HUES64 (cell line): ENCODE measurements around the gene RNASE9.

Experiments used
- H3K27ac ChIP-seq: 2 replicates; pipeline ENCODE4 v1.7.0; 2013; ENCODE audit warnings: low read depth, low read length, inconsistent platforms
- H3K27me3 ChIP-seq: 2 replicates; pipeline ENCODE4 v1.6.1; 2013; ENCODE audit warnings: mild to moderate bottlenecking, low read length; ENCODE audit not compliant: insufficient read depth
- H3K36me3 ChIP-seq: 2 replicates; pipeline ENCODE4 v1.6.1; 2013; ENCODE audit warnings: mild to moderate bottlenecking, low read length; ENCODE audit not compliant: insufficient read depth
- H3K4me1 ChIP-seq: 2 replicates; pipeline ENCODE4 v1.6.1; 2013; ENCODE audit warnings: mild to moderate bottlenecking, low read length, moderate library complexity; ENCODE audit not compliant: insufficient read depth
- H3K4me3 ChIP-seq: 2 replicates; pipeline ENCODE4 v1.5.1; 2013; ENCODE audit warnings: mild to moderate bottlenecking, low read length, moderate library complexity
- H3K9ac ChIP-seq: 2 replicates; pipeline ENCODE4 v1.6.1; 2013; ENCODE audit warnings: mild to moderate bottlenecking, low read depth, low read length
- H3K9me3 ChIP-seq: 2 replicates; pipeline ENCODE4 v1.6.1; 2013; ENCODE audit warnings: low read depth, low read length; ENCODE audit not compliant: insufficient read depth
- WGBS: fragments of 150-250, 120-280 bp; methylation state at CpG from one replicate; pipeline ENCODE4 v1.1.7; 2013; ENCODE audit warnings: missing lambda C conversion rate; 5-methylcytosine and 5-hydroxymethylcytosine counted together

RNASE9 gene

DNA sequence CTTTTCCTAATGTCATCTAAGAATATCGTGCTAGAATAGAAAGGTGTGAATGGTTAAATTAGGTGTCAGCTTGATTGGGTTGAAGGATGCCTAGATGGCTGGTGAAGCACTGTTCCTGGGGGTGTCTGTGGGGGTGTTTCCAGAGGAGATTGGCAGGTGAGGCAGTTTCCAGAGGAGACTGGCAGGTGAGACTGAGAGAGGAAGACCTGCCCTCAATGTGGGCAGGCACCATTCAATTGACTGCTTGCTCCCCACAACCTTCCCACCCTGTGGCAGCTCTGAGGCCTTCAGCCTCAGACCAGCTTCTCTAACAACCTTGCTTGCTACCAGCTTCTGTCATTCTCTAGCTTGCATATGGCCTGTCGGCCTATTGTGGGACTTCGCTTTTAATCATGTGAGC, 9.2 kb downstream of the RNASE9 start:
- 87% methylated on average over 3 of the region's 3 CpGs for WGBS
- Histone ChIP-seq H3K27me3 (no peaks in the 10 kb centered on the region), H3K9ac (no peak overlapping the region), H3K4me3 (no peak overlapping the region), H3K9me3 (no peaks in the 10 kb centered on the region), H3K27ac (no peak overlapping the region), H3K36me3 (no peaks in the 10 kb centered on the region), H3K4me1 (no peaks in the 10 kb centered on the region)

DNA sequence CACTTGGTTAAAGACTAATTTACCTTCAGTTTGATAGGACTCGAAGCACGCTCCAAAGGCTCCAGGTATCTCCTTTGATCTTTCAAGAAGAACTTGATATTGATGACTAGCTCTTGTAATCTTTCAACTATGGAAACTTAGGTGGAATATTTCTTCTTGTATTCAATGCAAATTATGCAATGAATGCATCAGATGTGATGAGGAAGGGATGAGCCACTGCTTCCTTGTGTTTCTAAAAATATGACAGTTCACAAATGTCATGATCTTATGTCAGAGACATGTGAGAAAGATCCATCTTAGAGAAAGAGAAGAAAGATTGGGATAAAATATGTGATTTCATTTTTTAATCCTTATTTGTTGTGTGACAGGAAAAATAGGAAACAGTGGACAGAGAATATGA, 9.9 kb downstream of the RNASE9 start:
- Histone ChIP-seq H3K4me1 (no peaks in the 10 kb centered on the region), H3K4me3 (no peak overlapping the region), H3K36me3 (no peaks in the 10 kb centered on the region), H3K27me3 (no peaks in the 10 kb centered on the region), H3K9ac (no peak overlapping the region), H3K27ac (no peak overlapping the region), H3K9me3 (no peaks in the 10 kb centered on the region)
- WGBS = 100% methylated on average over 2 of the region's 2 CpGs

DNA sequence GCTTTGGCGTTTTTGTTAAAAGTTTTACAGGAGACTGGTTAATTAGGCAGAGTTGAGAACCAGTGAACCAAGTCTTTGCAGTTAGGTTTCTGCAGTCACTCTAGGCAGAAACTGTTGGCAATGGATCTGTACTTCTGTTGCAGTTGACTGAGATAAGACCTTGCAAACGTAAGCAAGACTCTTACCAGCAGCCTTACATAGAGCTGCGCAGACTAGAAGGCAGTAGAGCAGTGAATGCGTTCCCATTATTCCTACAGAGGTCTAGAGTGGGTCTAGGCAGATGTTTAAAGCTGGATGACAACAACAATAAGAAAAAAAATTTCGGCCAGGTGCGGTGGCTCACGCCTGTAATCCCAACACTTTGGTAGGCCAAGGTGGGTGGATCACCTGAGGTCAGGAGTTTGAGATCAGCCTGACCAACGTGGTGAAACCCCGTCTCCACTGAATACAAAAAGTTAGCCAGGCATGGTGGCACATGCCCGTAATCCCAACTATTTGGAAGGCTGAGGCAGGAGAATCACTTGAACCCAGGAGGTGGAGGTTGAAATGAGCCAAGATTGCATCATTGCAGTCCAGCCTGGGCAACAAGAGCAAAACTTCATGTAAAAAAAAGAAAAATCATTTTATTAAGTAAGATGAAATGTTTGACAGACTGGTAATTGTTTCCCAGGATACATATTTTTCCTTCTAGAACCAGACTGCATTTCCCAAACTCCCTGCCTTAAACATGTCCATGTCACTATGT, 12.3 kb downstream of the RNASE9 start:
- WGBS = 94% methylated on average over 10 of the region's 10 CpGs
- Histone ChIP-seq H3K4me1 (no peaks in the 10 kb centered on the region), H3K36me3 (no peaks in the 10 kb centered on the region), H3K9ac (no peak overlapping the region), H3K9me3 (no peaks in the 10 kb centered on the region), H3K27ac (no peak overlapping the region), H3K4me3 (no peak overlapping the region), H3K27me3 (no peaks in the 10 kb centered on the region)

DNA sequence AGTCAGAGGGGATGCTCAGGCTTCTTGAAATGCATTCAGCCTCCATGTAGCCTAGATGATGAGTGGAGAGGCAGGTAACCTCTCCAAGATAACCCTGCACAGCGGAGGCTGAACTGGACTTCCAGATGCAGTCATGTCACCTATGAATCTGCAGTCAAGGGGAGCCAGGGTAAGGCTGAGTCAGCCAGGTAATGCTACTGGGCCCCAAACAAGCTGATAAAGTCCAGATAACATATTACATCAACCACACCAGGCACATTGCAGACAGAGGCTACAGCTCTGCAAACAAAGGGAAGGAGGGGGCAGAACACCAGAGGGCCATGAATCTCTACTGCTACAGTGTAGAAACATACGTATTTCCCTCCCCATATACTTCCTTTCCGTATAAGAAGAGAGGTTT, 14.0 kb downstream of the RNASE9 start:
- H3K9ac ChIP-seq = no peak overlapping the region
- no peak overlapping the region for H3K27ac ChIP-seq
- H3K4me3 ChIP-seq = no peak overlapping the region
- 89% methylated on average over 1 of the region's 3 CpGs for WGBS
- H3K9me3 ChIP-seq = no peaks in the 10 kb centered on the region
- no peaks in the 10 kb centered on the region for H3K27me3 ChIP-seq
- no peaks in the 10 kb centered on the region for H3K4me1 ChIP-seq
- H3K36me3 ChIP-seq = no peaks in the 10 kb centered on the region

DNA sequence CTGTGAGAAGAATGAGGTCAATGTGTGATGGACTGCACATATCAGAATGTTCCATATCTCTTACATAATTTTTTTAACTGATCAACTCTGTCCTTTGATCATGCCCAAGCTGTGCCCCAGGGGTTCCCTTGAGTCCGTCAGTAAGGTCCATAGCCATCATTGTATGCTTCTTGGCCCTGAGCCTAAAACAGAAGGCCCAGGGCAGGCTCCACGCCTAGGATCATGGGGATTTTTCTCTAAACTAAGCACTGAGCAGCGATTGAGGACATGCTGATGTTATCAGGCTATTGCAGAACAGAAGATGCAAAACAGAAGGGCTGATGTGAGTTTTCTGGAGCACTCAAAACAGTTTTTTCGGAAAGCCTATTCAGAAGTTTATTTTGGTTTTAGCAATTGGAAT, 20.9 kb downstream of the RNASE9 start:
- Histone ChIP-seq H3K4me3 (no peak overlapping the region), H3K27ac (no peak overlapping the region), H3K27me3 (no peaks in the 10 kb centered on the region), H3K9ac (no peak overlapping the region), H3K36me3 (no peaks in the 10 kb centered on the region), H3K4me1 (no peaks in the 10 kb centered on the region), H3K9me3 (no peaks in the 10 kb centered on the region)
- WGBS = 90% methylated on average over 4 of the region's 4 CpGs

DNA sequence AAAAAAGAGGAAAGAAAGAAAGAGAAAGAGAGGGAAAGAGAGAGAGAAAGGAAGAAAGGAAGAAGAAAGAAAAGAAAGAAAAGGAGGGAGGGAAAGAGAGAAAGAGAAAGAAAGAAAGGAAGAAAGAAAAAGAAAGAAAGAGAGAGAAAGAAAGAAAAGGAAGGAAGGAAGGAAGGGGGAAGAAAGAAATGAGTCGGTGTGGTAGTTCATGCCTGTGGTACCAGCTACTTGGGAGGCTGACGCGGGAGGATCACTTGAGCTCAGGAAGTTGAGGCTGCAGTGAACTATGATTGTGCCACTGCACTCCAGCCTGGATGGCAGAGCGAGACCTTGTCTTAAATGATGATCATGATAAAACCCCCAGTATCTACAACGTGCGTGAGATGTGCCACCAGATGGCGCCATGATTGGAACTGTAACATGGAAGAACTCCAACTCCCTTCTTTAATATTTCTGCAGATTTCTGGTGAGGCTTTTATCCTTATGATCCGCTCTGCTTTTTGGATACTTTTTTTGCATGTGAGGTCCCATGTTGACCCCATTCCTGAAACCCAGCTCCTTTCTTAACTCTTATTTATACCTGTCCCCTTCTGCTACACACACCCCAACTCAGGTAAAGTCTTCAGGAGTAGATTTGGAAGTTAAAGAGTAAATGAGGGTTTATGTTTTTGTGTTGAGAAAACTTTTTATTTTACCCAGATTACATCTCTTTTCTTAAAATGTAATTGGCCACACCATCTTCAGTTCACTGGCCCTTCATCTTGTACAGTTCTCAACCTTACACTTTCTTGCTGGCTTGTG, 29.9 kb downstream of the RNASE9 start:
- Histone ChIP-seq H3K9me3 (no peaks in the 10 kb centered on the region), H3K4me3 (no peak overlapping the region), H3K27me3 (no peaks in the 10 kb centered on the region), H3K27ac (no peak overlapping the region), H3K36me3 (no peaks in the 10 kb centered on the region), H3K9ac (no peak overlapping the region), H3K4me1 (no peaks in the 10 kb centered on the region)
- WGBS = 33% methylated on average over 8 of the region's 8 CpGs

DNA sequence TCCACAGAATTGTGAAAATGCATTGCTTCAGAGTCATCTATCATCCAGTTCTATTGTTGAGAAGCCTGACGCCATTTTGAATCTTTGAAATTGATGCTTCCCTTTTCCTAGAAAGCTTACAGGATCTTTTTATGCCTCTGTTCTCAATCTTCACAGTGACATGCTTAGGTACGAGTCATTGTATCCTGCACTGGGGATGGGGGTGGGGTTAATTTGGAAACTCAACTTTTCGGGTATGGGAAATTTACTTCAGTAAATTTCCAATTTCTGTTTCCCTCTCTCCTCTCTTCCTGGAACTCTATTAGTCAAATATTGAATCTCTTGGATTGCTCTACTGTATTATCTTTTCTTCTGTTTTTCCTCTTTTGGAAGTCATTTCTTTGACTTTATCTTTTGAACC, 31.0 kb downstream of the RNASE9 start:
- 94% methylated on average over 1 of the region's 3 CpGs for WGBS
- H3K4me1 ChIP-seq = no peaks in the 10 kb centered on the region
- H3K4me3 ChIP-seq = no peak overlapping the region

DNA sequence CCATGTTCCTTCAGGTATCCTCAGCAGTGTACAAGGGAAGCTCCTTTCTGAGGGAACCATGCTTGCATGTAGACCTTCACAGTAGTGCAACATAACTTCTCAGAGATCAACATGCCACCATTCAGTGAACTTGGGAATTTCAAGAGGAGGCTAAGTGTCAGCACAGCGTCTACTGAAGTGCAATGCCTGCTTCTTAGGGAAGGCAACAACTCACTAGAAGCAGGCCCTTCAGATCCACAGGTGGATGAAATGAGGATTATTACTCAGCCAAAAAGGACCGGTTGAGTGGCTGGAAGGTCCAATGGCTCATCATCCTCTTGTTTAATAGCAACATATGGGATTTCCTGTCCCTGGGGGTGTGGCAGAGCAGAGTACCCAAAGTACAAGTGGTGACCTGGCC, 36.8 kb downstream of the RNASE9 start:
- Histone ChIP-seq H3K4me3 (no peak overlapping the region), H3K4me1 (no peaks in the 10 kb centered on the region), H3K36me3 (no peaks in the 10 kb centered on the region), H3K9ac (no peak overlapping the region), H3K9me3 (no peaks in the 10 kb centered on the region), H3K27me3 (no peaks in the 10 kb centered on the region), H3K27ac (no peak overlapping the region)
- WGBS = 87% methylated on average over 2 of the region's 2 CpGs

More for the DNA sequence above, 31.0 kb downstream of the RNASE9 start:
- H3K9me3 ChIP-seq = no peaks in the 10 kb centered on the region
- no peaks in the 10 kb centered on the region for H3K36me3 ChIP-seq
- no peaks in the 10 kb centered on the region for H3K27me3 ChIP-seq
- H3K27ac ChIP-seq = no peak overlapping the region
- H3K9ac ChIP-seq = no peak overlapping the region

DNA sequence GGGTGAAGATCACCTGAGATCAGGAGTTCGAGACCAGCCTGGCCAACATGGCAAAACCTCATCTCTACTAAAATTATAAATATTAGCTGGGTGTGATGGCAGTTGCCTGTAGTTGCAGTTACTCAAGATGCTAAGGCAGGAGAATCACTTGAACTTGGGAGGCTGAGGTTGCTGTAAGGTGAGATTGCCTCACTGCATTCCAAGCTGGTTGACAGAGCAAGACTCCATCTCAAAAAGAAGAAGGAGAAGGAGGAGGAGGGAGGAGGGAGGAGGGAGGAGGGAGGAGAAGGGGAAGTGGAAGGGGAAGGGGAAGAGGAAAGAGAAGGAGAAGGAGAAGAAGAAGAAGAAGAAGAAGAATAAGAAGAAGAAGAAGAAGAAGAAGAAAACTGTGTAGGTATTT, 38.5 kb downstream of the RNASE9 start:
- WGBS = no CpG with 5 or more reads among the region's 1 CpG
- no peak overlapping the region for H3K27ac ChIP-seq

DNA sequence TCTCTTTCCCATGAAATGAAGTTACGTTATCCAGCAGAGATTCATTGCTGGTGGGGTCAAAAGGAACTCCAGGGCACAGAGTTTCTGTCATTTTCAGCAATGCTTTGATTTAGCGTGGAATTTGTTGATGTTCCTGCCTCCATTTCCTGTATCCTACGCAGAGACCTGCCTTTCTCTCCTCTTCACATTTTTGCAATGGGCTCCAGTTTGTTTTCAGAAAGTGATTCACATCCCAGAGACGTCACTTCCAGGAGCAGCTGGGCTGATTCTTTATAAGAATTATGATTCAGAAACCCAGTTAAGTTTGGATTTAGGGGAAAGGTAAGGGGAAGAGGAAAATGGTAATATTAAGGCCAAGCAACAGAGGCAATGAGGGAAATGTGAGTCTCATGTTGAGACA, 43.9 kb downstream of the RNASE9 start:
- peaks cover 3% of the 10 kb centered on the region; the same call in 1 of the 2 replicates for H3K4me1 ChIP-seq
- H3K9ac ChIP-seq = no peak overlapping the region
- H3K27me3 ChIP-seq = no peaks in the 10 kb centered on the region
- H3K4me3 ChIP-seq = no peak overlapping the region
- WGBS = 95% methylated on average over 4 of the region's 4 CpGs
- no peaks in the 10 kb centered on the region for H3K9me3 ChIP-seq
- no peak overlapping the region for H3K27ac ChIP-seq
- no peaks in the 10 kb centered on the region for H3K36me3 ChIP-seq

More for the DNA sequence above, 38.5 kb downstream of the RNASE9 start:
- no peaks in the 10 kb centered on the region for H3K36me3 ChIP-seq
- H3K4me3 ChIP-seq = no peak overlapping the region
- H3K4me1 ChIP-seq = no peaks in the 10 kb centered on the region
- no peaks in the 10 kb centered on the region for H3K9me3 ChIP-seq
- no peak overlapping the region for H3K9ac ChIP-seq
- no peaks in the 10 kb centered on the region for H3K27me3 ChIP-seq

DNA sequence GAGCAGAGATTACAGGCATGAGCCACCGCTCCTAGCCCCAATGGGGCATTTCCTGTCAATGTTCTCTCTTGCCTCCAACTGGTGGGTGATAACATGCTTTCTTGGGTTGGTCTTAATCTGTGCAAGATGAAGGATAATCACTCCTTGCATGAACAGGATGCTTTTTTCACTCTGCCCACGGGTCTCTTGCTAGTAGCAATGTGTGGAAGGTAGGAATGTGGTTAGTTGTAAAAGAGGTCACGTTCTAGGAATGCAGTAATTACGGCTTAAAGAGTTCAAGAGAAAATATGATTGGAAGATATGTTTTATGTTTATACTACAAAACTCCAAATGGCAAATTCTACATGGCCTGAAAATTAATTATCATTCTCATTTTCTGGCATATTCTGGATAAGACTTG, 45.0 kb downstream of the RNASE9 start:
- Histone ChIP-seq H3K4me3 (no peak overlapping the region), H3K9ac (no peak overlapping the region), H3K36me3 (no peaks in the 10 kb centered on the region), H3K27me3 (no peaks in the 10 kb centered on the region), H3K4me1 (peaks cover 3% of the 10 kb centered on the region; the same call in 1 of the 2 replicates), H3K27ac (no peak overlapping the region), H3K9me3 (no peaks in the 10 kb centered on the region)
- WGBS = 73% methylated on average over 3 of the region's 4 CpGs
